Right kidney (tissue), 1 donor: Measurements from ENCODE around the gene RIBC1.
"Not testable (repeated sequence)": the region's sequence is repeated elsewhere in the genome, so short reads cannot be mapped to it uniquely, and the experiment has no call there.

Experiments
- DNase-seq: peaks from one replicate; pipeline ENCODE4 v3.0.0-alpha.2; 2016

The RIBC1 gene

DNA sequence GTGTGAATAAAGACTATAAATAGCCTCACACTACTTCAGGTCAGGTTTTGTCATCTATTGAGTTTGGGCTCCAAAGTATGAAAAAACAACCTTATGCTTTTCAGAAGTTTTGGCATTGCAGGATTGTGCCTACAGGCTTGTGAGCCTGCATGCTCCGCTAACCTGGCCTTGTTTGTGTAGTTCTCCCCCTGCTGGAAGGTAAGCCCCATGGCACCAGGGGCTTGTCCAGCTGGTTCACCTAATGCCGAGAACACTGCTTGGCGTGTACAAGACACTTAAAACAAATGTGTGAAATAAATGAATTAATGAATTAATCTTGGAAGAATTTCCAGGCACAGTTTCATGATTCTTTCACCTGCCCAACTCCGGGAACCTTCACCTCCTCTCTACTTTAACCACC is 13.3 kb downstream of the RIBC1 start:
- DNase-seq, result peak; percentile 7

DNA sequence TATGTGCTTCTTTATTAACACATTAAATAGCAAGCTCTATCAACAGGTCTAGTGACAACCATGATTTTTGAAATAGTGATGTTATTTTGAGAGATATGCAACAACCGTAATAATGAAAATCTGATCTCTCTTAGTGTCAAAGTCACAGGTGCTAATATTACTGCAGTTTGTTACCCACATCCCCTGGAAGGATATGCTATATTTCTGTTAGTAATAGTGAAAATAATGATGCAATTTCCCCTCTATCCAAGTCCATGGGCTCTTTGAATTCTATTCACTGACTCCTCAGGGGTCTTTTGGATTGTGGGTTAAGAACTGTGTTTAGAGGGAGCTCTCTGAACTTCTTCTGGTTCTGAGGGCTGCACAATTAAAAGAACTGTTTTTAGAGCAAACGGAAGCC is 14.5 kb downstream of the RIBC1 start:
- no peak for DNase-seq

DNA sequence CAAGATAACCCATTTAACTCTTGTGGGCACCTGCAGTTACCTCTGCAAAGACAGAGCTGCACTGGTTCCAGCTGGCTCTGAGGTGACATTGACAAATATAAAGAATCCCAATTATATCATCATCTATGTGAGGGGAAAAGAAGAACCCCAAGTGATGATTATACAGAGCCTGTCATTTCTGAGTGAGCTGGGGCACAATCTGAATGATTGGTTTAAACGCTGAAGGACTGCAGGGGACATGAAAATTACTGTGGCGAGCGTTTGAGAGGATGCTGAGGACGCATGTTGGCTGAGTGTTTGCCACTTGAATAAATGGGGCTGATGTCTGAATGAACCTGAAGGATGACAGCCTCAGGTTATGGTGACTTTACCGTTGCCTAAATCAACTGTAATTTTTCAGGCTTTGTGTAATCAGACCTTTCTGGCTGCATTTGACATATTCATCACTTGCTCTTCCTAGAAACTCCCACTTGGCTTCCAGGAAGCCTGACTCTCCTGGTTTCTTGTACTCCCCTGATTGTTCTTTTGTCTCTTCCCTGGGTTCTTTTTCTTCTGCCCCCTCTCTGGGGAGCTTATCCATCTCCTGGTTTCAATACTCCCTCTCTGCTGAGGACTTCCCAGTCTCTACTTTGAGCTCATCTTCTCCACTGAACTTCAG is 15.6 kb downstream of the RIBC1 start:
- no peak for DNase-seq

DNA sequence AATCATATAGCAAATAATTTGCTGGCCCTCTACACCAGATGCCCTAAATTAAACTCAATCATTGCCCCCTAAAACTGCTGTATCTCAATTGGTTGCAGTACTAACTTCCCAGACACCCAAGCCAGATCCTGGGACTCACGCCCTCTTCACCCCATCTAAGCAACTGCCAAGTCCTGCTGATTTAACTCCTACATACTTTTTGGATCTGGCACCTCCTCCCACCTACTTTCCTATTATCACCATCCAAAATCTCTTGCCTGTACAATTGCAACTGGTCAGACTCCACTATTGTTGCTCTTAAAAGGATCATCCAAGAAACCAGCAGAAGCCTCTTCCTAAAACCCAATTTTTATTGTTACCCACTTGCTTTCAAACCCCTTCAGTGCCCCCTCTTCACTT is 16.2 kb downstream of the RIBC1 start:
- no peak for DNase-seq

DNA sequence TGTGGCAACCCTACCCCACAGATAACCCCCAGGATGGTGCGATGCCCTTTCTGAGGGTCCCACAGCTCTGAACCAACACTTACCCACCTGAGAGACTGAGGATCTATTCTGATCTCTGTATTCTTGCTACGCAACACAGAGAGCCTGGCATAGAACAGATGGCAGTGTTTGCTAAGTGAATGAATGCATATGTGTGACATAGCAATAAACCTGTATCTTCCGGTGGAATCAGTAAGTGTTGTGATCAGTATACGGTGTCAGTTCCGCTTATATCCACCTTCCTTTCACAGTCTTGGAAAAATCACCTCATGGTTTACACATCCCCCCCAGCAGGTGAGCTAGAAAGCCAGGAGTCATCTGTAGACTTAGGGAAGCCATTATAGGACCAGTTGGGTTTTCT is 17.4 kb downstream of the RIBC1 start:
- no peak for DNase-seq

DNA sequence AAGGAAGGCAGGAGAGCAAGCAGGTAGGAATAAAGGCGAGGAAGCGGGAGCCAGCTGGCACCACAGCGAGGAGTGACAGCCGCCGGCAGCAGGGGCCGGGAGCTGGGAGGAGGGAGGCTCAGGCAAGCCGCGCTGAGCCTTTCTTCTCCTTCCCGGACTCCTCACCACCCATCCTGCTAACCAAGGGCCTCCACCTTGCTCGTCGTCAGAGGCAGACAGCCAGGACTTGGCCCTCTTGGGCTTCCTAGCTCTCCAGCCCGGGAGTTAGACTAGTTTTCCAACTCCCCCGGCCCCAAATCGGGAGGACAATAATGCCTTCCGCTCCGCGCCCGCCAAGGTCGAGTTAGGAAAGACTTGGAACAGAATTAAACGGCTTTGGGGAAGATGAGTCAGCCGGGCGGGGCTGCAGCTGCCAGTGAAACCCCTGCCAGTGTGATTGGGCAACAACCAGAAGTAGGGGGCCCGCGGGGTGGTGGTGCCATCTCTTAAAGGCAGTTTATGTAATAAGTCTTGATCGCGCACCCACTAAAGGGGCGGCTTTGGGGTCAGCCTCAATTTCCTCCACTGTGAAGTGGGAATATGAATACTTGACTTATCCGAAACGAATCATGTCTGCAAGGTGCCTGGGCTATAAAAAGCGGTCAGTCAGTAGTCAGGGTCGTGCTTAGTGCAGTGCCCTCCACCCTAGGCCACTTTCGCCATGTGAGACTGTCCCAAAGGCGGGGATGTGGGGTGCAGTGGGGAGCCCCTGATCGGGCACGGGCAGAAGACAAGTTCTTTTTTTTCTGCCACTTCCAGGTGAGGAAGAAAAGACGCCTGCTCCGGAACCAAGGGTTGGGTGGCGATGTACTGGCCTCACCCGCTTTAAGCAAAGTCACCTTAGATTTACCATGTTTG is 18.2 kb downstream of the RIBC1 start:
- peak; percentile 27 for DNase-seq

DNA sequence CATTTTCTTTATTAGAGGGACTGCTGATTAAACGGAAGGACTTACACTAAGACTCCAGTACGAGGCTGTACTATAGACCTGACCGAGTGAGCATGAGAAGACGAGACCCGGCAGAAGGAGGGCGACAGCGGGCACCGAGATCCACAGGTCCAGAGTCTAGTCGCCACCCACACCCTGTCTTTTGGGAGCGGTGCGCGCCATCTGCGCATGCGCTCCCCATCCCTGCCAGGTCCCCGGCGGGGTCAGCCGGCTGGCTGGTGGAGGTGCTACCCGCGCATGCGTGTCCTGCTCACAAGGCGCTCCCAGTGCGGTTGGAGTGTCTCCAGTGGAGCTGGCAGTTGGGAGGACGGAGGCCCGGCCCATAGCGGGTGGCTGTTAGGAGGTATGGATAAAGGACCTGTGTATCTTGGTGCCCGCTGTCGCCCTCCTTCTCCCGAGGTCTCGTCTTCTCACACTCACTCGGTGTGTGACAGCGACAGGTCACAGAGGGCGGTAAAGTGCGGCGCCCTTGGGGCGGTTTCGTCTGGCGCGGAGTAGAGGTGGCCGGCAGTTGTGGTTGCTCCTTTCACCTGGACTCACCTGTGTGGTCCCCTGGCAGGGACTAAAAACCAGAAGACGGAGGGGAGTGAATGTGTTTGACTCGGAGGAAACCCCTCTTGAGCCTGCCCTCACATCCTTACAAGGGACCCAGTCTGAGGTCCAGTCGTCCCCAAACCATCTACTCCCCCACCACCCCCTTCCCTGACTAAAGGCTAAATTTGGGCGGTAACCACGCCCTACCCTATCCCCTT is 19.1 kb downstream of the RIBC1 start:
- DNase-seq, result peak; percentile 65

DNA sequence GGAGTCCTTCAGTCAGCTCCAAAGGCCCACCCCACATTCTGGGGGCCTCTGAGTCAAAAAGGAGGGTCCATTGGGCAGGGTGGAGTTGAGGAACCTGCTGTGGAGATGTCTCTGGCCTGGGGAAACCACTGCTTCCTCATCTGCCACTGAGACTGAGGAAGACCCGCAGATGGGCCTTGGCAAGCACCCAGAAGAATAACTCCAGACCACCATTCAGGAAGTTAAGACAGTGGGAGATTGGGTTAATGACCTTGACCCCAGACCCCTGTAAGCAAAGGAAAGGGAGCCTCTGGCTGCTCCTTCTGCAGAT is 19.6 kb downstream of the RIBC1 start:
- DNase-seq, result no peak

DNA sequence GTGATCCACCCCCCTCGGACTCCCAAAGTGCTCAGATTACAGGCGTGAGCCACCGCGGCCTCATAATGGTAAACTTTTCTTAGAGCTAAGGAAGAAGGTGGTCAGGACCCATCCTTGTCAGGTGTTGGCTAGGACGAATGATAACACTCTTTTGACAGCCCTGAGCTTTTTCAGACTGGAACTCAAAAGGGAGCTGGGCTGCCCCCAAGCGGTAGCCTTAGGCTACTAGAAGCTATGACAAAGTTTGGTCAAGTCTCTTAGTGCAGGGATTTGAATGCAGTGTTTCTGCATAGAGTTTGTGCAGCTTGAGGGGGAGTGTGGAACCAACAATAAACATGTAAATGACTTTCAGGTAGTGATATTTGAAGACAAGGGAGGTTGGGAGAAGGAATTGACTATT is 23.3 kb downstream of the RIBC1 start:
- no peak for DNase-seq

DNA sequence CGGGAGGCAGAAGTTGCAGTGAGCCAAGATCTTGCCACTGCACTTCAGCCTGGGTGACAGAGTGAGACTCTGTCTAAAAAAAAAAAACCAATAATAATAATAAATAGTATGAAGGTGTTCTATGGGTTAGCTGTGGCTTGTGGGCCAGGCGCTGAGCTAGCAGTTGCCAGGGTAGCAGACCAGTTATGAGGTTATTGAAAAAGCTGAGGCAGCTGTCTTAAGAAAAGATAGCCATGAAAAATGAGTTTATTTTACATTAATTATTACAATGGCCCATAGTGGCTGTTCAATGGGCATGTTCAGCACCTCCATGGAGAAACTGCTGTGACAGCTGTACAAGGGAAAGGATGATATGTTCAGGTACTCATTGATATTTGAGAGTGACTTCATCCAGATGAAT is 24.8 kb downstream of the RIBC1 start:
- no peak for DNase-seq

DNA sequence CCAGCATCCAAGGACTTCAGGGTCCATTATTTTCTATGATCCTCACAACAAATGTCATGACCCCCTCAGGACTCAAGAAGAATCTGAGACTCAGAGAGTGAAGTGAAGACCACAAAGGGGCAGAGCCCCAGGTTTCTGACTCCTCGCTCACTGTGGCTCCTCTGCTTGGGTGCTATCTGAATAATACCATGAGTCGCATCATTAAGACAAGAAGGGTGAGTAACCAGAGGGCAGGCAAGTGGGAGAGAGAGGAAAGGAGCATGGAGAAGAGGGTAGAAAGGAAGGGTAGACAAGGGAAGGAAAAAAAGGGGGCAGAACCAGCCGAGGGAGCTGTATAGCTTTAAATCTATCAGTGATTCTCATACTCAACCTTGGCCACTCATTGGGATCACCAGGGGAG is 27.0 kb downstream of the RIBC1 start:
- DNase-seq, result no peak

DNA sequence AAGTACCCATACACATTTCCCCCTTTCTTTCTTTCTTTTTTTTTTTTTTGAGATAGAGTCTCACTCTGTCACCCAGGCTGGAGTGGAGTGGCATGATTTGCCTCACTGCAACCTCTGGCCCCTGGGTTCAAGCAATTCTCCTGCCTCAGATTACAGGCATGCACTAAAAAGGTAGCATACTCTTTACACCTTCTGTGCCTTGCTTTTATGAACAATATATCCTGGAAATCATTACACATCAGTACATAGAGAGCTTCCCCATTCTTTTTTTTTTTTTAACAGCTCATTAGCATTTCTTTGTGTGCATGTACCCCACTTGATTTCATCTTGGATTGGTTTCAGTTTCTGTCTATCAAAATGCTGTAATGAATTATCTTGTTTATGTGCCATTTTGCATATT is 30.1 kb downstream of the RIBC1 start:
- DNase-seq, result no peak

DNA sequence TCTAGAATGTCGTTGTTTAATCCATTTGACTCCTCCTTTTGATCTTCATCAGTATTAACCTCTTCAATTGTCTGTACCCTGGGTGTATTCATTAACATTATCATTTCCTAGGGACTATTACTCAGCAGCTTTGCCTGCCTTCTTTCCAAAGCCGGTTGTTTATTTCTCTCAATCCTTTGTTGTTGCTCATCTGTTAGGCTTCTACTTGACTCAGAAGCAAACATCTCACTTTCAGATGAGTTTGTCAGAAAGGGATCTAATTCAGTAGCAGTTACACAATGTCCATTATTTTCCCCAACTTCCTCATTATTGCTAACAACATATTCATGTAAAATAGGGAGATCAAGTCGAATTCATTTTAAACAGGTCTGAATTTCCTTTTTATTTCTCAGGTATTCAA is 33.6 kb downstream of the RIBC1 start:
- no peak for DNase-seq

DNA sequence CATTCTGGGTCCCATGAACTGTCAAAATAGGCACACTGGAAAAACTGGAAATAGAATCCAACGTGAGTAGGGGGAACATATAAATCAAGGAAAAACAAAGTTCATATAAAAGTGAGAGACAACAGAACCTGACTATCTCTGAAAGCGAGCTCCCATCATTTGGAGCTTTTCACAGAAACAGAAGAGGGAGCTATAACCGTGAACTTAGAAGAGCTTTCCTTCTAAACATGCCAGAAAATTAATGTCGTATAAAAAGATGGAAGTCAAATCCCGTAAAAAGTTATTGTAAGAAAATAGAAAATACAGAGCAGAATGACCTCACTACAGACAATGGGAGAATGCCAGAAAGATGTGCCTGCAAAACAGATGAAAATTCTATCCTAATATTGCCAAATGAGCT is 35.4 kb downstream of the RIBC1 start:
- DNase-seq, result no peak

DNA sequence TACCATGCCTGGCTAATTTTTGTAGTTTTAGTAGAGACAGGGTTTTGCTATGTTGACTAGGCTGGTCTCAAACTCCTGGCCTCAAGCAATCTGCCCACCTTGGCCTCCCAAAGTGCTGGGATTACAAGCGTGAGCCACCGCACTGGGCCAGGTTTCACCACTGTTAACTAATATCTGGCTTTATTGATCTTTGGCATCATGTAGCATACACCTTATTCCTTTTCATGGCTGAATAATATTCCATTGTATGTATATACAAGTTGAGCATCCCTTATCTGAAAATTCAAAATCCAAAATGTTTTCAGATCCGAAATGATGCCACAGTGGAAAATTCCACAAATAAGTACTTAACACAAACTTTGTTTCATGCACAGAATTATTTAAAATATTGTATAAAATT is 46.0 kb downstream of the RIBC1 start:
- DNase-seq, result not testable (repeated sequence)

DNA sequence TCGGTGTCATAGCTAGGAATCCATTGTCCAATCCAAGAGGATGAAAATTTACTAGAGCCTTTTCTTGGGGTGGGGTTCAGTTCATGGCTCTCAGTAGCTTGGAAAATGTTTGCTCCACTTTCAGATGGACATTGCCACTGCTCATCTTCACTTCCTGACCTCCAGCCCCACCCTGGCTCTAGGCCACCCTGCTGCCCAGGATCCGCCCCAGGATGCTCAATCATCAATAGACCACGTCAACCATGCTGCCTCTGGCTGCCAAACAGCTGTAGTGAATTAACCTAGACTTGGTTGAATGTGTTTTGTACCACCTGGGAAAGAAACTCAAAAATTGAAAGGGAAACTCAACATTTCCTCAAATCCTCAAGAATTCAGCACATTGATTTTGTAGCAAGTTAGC is 48.7 kb downstream of the RIBC1 start:
- DNase-seq, result no peak

DNA sequence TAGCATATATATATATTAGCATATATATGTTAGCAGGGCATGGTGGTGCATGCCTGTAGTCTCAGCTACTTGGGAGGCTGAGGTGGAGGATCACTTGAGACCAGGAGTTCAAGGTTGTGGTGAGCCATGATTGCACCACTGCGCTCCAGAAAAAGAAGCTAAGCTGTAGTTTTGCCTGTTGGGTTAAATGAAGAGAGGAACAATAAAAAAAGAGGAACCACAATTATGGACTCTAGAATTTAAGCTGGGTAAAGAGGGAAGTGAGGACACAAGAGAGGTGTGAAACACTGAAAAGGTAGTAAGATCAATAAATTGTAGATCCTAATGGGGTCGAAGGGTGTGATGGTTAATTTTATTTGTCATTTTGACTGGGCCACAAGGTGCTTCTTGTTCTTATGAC is 52.0 kb downstream of the RIBC1 start:
- DNase-seq, result no peak

DNA sequence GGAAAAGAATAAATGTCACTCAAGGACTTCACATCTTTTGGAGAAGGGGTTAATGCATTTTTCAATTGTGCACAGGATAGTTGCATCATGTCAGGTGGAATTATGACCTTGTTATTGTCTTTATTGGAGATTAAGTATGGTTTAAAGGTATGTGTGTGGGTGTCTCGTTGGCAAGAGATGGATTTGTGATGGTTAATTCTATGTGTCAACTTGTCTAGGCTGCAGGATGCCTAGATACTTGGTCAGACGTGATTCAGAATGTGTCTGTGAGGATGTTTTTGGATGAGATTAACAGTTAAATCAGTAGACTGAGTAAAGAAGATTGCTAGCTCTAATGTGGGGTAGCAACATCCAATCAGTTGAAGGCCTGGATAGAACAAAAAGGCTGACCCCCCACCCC is 53.7 kb downstream of the RIBC1 start:
- no peak for DNase-seq

DNA sequence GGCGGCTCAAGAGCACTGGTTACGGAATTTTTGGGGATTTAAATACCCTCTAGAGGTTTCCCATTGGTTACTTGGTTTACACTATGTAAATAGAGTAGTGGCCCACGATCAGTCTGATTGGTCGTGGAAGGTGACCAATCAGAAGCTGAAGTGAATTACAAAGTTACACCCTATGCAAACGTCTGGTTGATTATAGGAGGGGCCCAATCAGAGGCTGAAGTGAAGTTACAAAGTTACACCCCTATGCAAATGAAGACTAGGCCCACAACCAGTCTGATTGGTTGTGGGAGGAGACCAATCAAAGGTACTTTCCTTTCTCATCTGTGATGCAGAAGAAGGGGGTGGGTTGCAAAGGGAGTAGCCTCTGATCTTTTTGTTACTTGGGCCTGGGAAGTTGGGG is 56.6 kb downstream of the RIBC1 start:
- DNase-seq, result no peak
